Stimulated activated CD8-positive, alpha-beta memory T cell treated with anti-CD3 and anti-CD28 coated beads, Interleukin-7, amount 100 ng/mL, for 24 hours (primary cell): Measurements from ENCODE around the gene CDC42.
"Not testable (repeated sequence)": the region's sequence is repeated elsewhere in the genome, so short reads cannot be mapped to it uniquely, and the experiment has no call there.

Experiments used
- DNase-seq: peaks from one replicate; pipeline ENCODE4 v3.0.0-alpha.2; 2020; ENCODE audit warnings: low read depth

CDC42 gene

GRCh38 chr1:22052115-22053016 lies at the start of gene CDC42:
Gene CDC42 (plus strand): TSS chr1:22052709. CDS start chr1:22078479, 25,770 bp downstream.
- DNase-seq = peak; percentile 93

- DNase-seq = not testable (repeated sequence)
These were observed 49.6 kb upstream of the CDC42 start for GRCh38 chr1:22002875-22003274.

- DNase-seq = not testable (repeated sequence)
These were observed 48.5 kb upstream of the CDC42 start for GRCh38 chr1:22003959-22004358.

- not testable (repeated sequence) for DNase-seq
These were observed 47.0 kb upstream of the CDC42 start for GRCh38 chr1:22005261-22006149.

DNA sequence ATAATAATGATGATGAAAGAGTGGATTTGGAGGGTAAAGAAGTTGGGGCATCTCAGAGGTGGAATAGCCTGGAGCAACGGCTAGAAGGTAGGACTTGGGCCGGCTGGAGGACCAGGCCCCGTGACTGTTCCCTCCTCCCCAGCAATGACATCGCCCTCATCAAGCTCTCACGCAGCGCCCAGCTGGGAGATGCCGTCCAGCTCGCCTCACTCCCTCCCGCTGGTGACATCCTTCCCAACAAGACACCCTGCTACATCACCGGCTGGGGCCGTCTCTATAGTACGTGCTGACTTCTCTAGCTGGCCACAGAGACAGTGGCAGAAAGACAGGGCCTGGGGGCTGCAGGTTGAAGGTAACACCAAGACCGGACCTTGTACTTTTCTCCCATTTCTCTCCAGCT lies 45.8 kb upstream of the CDC42 start:
- not testable (repeated sequence) for DNase-seq

DNA sequence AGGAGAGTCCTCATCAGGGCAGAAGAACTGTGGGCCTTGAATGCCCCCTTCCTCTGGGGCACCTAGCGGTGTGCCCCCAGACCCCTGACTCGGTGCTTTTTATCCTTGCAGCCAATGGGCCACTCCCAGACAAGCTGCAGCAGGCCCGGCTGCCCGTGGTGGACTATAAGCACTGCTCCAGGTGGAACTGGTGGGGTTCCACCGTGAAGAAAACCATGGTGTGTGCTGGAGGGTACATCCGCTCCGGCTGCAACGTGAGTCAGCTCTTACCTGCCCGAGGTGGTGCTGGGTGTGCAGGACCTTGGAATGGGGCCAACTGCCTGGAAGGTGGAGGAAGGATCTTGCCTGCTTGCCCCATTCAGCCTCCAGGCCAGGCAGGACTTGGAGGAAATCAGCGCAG lies 45.2 kb upstream of the CDC42 start:
- DNase-seq = not testable (repeated sequence)

DNA sequence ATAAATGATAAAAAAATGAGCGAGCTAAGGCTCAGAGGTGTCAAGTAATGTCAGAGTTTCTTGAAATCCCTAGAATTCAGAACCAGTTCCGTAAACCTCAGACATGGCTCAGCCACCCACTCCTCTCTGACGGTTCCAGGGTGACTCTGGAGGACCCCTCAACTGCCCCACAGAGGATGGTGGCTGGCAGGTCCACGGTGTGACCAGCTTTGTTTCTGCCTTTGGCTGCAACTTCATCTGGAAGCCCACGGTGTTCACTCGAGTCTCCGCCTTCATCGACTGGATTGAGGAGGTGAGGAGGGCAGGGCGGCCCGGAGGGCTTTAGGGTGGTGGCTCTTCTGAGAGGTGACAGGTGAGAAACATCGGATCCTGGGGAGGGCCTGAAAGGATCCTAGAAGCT lies 42.9 kb upstream of the CDC42 start:
- not testable (repeated sequence) for DNase-seq

- DNase-seq = not testable (repeated sequence)
These were observed 39.8 kb upstream of the CDC42 start for GRCh38 chr1:22012752-22013151.

- not testable (repeated sequence) for DNase-seq
These were observed 37.8 kb upstream of the CDC42 start for GRCh38 chr1:22014575-22015206.

GRCh38 chr1:22018583-22019559 lies 33.6 kb upstream of the CDC42 start:
- no peak for DNase-seq

- DNase-seq = no peak
These were observed 31.4 kb upstream of the CDC42 start for GRCh38 chr1:22021061-22021460.

GRCh38 chr1:22024485-22025367 lies 27.8 kb upstream of the CDC42 start:
- DNase-seq = peak; percentile 55

GRCh38 chr1:22025368-22026155 lies 26.9 kb upstream of the CDC42 start:
- peak; percentile 77 for DNase-seq

DNA sequence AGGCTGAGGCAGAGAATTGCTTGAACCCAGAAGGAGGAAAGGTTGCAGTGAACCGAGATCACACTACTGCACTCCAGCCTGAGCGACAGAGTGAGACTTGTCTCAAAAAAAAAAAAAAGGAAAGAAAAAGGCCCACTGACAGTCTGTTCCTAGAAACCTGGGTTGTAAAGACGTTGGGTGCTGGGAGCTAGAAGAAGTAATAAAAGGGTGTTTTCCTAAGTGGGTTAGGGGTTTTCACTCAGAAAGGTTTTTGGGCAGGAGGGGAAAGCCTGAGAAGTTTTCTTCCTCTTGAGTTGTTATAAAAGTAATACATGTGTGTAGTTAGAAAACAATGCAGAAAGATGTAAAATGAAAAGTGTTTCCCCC lies 25.6 kb upstream of the CDC42 start:
- DNase-seq = no peak

- DNase-seq = no peak
These were observed 22.5 kb upstream of the CDC42 start for GRCh38 chr1:22030057-22030456.

- DNase-seq = no peak
These were observed 22.0 kb upstream of the CDC42 start for GRCh38 chr1:22030473-22030872.

DNA sequence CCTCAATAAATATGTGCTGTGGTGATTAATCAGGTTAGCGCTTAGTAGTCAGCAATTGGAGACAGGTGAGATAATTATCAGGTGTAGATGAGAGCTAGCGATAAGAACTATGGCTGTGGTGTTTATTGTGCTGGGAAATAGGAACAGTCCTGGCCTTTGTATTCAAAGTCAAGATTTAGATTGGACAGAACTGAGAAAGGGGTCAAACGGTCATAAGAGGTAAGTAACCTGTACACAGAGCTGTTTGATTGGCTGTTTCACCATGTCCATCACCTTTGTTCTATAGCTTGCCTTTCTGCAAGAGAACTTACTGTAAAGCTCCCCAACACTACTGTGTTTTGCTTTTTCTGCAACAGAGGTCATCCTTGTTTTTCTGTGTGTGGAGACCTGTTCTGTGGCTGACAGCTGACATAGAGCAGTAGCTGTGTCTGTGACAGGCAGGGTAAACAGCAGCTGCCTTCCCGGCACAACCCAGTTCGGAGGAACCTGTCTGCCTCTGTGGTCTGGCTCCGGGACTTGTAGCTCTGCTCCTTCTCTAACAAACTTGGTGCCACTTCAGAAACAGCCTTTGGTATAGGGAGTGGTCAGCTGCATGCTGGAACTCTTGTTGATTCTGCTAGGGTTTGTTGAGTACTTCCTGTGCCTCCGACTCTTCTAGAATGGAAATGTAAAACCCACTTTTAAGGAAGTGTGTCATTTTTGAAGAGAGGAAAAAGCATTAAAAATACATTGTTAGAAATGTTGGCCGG lies 21.1 kb upstream of the CDC42 start:
- no peak for DNase-seq

- DNase-seq = not testable (repeated sequence)
These were observed 17.7 kb upstream of the CDC42 start for GRCh38 chr1:22034834-22035233.
